Measurements from ENCODE around the gene CCNF.

The CCNF gene

DNA sequence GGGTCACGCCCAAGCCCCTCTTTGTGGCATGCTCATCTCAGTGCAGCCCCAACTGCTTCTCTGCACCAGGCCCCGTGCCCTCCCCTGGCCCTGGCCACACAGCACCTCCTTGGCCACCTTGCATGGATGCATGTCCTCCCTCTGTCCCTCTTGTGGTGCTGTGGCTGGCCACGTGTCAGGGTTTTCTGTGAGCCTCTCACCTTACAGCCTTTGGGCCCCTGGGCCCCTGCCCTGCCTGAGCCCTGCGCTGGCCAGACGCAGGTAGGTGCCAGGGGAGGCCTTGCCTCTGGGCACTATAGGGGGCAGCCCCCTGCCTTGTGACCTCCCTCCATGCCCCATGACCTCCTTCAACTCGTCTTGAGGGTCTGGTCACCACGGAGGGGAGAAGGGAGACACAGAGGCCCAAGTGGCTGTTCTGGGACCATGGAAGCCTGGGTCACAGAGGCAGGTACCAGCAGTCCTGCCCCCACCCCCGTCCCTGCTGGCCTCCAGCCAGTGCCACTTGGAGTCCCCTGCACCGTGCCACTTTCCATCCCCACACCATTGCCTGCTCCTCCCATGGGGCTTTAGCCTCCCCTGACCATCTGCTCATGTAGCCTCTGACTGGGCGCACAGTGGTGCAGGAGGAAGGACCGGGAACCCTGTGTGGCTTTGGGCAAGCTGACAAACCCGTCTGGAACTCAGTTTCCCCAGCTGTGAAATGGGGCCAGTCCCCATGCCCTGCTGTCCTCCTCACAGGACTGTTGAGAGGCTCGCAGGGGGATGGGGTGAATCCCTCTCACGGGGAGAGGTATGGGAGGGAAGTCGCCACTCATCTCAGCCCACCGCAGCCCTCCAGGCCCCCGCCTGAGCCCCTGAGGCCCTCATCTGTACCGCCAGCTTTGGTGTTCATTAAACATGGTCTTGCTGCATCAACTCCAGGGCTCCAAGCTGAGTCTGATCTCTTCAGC is 73.0 kb downstream of the CCNF start:
- DNase-seq (ENCODE audit: low read depth in 2 of 2): no peak

GRCh38 chr16:2505695-2506094 is 76.4 kb downstream of the CCNF start:
- no peak for DNase-seq (ENCODE audit: low read depth in 2 of 2)

DNA sequence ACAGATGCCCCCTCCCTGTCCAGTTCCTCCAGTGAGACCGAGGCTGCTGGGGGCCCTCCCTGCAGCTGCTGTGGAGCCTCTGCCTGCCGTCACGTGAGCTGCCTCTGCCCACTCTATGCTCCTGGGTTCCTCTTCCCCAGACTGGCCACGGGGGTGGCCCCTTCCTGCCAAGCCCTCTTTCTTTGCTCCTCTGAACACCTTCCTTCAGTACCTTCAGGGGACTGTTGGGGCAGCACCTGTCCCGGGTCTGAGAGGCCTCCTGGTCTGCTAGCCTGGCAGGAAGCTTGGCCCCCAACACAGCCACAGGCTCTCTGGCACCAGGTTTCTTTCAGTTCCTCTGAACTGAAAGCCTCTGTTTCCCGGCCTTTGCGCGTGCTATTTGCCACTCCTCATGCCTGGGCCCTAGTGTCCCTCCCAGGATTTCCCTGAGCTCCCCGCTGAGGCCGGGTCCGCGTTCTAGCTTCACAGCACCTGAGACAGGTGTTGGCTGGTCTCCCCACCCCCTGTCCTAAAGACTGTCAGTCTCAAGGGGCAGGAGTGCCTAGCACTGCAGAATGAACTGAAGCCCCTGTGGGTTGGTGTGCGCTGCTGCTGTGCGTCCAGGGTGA is 77.9 kb downstream of the CCNF start:
- DNase-seq (ENCODE audit: low read depth in 2 of 2): no peak

- no peak for DNase-seq (ENCODE audit: low read depth in 2 of 2)
These were observed 78.4 kb downstream of the CCNF start for GRCh38 chr16:2507665-2508064.

Data from fibroblast of skin of left biceps (primary cell).